ENCODE measurements around the gene CARD9. TPM values are rescaled to one million over a fixed set of nuclear protein-coding genes. Genes with fewer than 3 reads are reported as not detected.

The CARD9 gene
- polyA plus RNA-seq, 1 of the 3 experiments (the other 2 are of a cell fraction), result 1.1 TPM

GRCh38 chr9:136418182-136419091 is 45.0 kb upstream of the CARD9 start:
- no peaks in the 10 kb centered on the region for H3K4me1 ChIP-seq (ENCODE audit: control insufficient read depth in 1 of 2, insufficient read depth in 2 of 2, low read depth in 1 of 2, low read length in 1 of 2)
- no peaks in the 10 kb centered on the region for H3K9me2 ChIP-seq
- peaks cover 39 to 76% of the 10 kb centered on the region in 2 experiments for H3K36me3 ChIP-seq (replicated peaks in 1 of 2; ENCODE audit: control insufficient read depth in 1 of 2, insufficient read depth in 2 of 2, low read length in 1 of 2)
- 96% methylated on average over 29 of the region's 48 CpGs for WGBS (ENCODE audit: low lambda C conversion rate)
- no peak overlapping the region for H3K9ac ChIP-seq
- DNase-seq, result no peak
- H3K4me2 ChIP-seq, result no peak overlapping the region
- no peaks in the 10 kb centered on the region for H4K20me1 ChIP-seq (ENCODE audit: insufficient read depth)
- no peak overlapping the region for H3K27ac ChIP-seq (ENCODE audit: low read depth in 2 of 2, low read length in 1 of 2)
- no peaks in the 10 kb centered on the region for H3K27me3 ChIP-seq (ENCODE audit: insufficient read depth)
- peaks cover 18% of the 10 kb centered on the region; the same call in 1 of the 2 replicates for H3K79me2 ChIP-seq (ENCODE audit: insufficient read depth)
- ChIA-PET CTCF (no interaction called here), POLR2A (interaction anchor here (1.0 kb wide), 1 partner anchor 31 kb away, joined by 4 read pairs; no protein-coding TSS in a partner anchor)
- H3K9me3 ChIP-seq, result no peaks in the 10 kb centered on the region
- no peaks in the 10 kb centered on the region for H3F3A ChIP-seq (replicated peaks; ENCODE audit: insufficient read depth)
- H2AFZ ChIP-seq (ENCODE audit: low read depth), result no peak overlapping the region
- no peak for TF ChIP-seq MEF2A (IDR thresholded peaks at IDR 0.05; ENCODE audit: borderline replicate concordance, low read depth)
- TF ChIP-seq NFIC (IDR thresholded peaks at IDR 0.05; ENCODE audit: borderline replicate concordance), result no peak
- no peak for TF ChIP-seq USF2 (IDR thresholded peaks at IDR 0.05; ENCODE audit: borderline replicate concordance, low read depth, low read length)
- TF ChIP-seq, protein P1, sequence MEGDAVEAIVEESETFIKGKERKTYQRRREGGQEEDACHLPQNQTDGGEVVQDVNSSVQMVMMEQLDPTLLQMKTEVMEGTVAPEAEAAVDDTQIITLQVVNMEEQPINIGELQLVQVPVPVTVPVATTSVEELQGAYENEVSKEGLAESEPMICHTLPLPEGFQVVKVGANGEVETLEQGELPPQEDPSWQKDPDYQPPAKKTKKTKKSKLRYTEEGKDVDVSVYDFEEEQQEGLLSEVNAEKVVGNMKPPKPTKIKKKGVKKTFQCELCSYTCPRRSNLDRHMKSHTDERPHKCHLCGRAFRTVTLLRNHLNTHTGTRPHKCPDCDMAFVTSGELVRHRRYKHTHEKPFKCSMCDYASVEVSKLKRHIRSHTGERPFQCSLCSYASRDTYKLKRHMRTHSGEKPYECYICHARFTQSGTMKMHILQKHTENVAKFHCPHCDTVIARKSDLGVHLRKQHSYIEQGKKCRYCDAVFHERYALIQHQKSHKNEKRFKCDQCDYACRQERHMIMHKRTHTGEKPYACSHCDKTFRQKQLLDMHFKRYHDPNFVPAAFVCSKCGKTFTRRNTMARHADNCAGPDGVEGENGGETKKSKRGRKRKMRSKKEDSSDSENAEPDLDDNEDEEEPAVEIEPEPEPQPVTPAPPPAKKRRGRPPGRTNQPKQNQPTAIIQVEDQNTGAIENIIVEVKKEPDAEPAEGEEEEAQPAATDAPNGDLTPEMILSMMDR (IDR thresholded peaks at IDR 0.05), result no peak
- no peak for TF ChIP-seq TCF12 (IDR thresholded peaks at IDR 0.05)
- no peak for TF ChIP-seq JUND (IDR thresholded peaks at IDR 0.05)
- no peak for TF ChIP-seq ZBTB33 (IDR thresholded peaks at IDR 0.05; ENCODE audit: borderline replicate concordance, low read depth)
- TF ChIP-seq POLR2AphosphoS5 (IDR thresholded peaks at IDR 0.05; ENCODE audit: low read depth, low read length), result no peak
- no peak for TF ChIP-seq RXRA (IDR thresholded peaks at IDR 0.05; ENCODE audit: borderline replicate concordance, low read depth)
- no peak for TF ChIP-seq FOXM1 (IDR thresholded peaks at IDR 0.05; ENCODE audit: low read depth)
- TF ChIP-seq, protein P2, sequence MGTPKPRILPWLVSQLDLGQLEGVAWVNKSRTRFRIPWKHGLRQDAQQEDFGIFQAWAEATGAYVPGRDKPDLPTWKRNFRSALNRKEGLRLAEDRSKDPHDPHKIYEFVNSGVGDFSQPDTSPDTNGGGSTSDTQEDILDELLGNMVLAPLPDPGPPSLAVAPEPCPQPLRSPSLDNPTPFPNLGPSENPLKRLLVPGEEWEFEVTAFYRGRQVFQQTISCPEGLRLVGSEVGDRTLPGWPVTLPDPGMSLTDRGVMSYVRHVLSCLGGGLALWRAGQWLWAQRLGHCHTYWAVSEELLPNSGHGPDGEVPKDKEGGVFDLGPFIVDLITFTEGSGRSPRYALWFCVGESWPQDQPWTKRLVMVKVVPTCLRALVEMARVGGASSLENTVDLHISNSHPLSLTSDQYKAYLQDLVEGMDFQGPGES (IDR thresholded peaks at IDR 0.05; ENCODE audit: low read depth, low read length), result no peak
- no peak overlapping the region for H3K4me3 ChIP-seq (ENCODE audit: low read depth in 2 of 2, low read length in 1 of 2)

Measured in SK-N-SH (cell line).